AML-193 (cell line): ENCODE data around the gene KIF13A.
"Not testable (repeated sequence)": the region's sequence is repeated elsewhere in the genome, so short reads cannot be mapped to it uniquely, and the experiment has no call there.

Experiments used
- DNase-seq, 2 experiments: peaks; one replicate each; lab custom pipeline; 2025; lab: John Stamatoyannopoulos, UW

Gene KIF13A

DNA sequence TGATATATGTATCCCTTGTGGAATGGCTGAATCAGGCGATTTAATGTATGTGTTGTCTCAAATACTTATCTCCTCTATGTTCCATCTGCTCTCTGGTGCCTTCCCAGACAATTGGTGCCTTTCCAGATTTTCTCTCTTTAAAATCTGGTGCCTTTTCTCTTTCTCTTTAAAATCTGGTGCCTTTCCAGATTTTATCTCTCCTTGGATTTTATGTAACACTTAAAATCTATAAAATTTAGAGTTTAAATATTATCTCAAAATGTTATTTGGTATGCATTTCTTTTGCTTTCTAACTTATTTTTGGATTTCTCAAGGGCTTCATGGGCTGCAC lies 116.3 kb downstream of the KIF13A start:
- no peak for DNase-seq

DNA sequence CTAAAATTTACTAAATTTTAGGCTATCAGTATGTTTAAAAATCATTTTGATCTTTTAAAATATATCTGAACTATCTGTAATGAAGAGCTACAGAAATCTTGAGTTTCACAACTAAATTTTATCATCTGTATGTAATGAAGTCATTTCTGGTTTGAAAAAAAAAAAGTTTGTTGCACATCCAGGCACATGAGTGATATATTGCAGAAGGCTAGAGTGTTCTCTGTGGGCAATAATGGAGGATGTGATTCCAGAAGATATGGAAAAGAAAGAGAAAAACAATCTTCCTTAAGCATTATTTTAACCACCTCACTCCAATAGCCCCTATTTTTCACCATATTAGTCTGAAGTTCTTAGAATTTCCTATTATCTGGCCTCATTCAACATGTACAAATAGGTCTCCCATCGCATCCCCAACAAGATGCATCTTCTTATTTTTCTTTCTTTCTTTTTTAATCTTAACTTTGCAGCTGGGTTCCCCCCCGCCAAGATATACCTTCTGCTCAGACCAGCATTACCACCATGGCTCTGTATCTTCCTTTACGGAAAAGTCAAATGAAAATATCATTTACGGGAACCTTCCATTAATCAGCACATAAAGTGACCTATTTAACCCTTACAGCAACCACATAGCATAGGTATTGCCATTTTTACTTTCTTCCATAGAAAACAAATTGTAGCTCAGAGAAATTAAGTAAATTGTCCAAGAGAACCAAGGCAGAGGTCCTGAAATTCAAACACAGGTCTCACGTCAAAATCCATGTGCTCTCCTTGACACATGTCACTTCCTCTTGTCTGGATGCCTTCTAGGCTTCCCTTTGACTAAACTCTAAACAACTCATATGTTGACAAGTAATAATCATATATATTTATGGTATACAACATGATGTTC lies 116.9 kb downstream of the KIF13A start:
- no peak for DNase-seq

DNA sequence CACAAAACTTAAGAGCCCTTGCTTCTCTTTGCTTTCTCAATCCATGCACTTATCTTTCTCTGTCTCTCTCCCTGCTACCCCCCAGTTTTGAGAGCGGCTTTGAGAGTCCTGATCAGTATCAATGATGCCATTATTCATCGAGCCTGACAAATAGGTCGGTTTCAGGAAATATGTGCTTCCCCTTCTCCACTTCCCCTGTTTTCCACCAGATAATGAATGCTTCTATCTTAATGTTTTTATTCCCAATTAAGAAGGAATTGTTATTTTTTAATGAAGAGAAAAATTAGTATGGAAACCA lies 117.7 kb downstream of the KIF13A start:
- no peak for DNase-seq

DNA sequence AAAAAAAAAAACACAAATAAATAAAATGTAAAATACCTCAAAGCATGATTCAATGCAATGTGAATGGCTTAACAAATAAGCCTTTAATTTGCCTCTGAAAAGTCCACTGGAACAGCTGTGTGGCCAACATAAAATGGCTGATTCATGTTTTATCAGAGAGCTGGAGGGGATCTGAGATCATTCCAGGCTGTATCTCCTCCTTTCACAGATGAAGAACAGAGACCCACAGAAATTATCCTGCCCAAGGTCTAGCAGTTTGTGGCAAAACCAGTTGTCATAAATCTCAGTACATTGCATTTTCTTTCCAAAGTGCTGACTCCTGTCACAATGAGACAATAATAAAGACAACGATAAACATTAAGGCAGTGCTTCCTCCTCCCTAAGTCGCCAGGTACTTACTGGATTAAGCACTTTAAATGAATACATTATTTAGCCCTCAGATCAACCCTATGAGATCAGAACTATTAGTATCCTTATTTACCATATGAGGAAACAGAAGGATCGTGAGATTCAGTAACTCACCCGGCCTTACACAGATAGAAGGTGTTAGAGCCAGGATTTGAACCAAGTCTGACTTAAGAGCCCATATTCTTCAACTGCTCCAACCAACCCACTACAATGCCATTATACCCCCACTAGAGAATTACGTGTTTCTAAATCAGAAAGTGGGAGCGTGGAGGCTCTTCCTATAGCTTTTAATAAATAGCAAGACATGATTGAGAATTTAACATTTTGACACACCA lies 118.3 kb downstream of the KIF13A start:
- DNase-seq: no peak

DNA sequence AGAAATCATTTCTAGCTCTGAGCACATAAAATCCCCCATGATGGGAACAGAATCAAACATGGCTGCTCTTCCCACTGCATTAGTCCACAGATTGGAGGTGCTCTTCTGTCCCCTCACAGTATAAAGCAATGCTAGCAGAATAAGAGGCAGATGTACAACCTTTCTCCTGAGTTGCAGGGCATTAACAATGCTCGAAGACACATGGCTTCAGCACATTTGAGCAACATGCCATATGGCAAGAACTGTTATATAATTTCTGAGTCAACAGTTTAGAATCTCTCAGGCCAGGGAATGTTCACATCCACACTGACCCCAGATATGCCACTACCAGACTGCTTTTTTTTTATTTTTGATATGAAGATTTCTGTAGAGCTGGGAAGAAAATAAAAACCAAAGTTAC lies 119.6 kb downstream of the KIF13A start:
- DNase-seq: no peak

DNA sequence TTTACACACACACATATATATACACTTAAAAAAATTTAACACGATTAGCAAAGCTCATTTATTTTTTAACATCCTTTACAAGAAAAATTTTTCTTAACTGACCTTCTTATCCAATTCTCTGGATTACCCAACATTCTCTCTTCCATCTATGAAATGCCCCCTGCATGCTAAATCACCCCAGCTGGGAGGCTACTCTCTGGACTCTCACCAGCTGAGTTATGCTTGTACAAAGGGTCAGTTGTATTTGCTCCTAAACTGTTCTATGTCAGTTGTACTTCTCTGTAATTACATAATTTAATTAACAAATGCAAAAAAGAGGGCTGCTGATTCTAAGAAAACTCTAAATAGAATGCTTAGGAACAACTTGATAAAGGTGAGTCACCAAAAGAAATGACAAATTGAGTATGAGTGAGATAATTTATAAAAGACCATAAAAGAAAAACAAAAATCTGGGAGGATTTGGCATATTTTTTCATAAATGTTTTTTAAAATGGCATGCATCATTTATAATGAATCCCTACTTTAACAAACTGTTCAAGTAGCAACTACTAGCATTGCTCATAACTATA lies 120.5 kb downstream of the KIF13A start:
- DNase-seq: no peak

DNA sequence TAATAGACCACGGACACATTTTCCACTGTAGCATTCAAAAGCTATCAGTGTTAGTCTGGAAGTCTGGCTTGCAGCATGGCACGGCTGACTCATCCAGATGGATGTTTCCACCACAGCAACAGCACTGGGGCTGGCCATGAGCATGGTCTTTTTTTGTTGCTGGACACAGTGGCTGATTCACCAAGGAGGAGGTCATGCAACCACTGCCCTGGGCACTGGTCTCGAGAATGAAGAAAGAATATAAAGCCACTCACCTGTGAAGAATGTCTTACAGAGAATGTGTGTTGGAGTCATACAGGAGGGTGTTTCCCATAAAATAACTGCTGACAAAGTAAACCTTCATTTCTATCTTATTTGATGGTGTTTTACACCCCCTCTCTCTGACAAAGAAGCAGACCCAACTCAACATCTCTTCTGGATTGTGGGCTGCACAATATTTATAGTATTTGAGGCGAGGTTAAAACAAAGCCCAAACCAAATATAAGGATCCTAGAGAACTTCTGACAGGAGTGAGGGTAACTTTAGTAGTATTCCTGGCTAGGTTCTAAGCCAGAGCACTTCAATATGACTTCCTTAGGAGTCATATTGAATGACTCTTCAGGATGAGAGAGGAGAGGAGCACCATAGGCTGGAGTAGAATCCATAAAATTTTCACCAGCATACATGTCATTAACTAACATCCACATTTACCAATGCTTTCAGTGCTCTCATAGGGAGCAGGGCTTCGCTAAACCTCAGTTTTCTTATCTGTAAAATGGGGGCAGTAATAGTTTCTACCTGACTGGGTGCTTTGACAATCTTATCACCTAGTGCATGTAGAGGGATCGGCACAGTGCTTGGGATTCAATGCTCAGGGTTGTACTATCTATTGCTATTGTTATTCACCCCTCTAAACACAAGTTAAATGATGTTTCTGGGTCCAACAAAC lies 121.4 kb downstream of the KIF13A start:
- no peak for DNase-seq

DNA sequence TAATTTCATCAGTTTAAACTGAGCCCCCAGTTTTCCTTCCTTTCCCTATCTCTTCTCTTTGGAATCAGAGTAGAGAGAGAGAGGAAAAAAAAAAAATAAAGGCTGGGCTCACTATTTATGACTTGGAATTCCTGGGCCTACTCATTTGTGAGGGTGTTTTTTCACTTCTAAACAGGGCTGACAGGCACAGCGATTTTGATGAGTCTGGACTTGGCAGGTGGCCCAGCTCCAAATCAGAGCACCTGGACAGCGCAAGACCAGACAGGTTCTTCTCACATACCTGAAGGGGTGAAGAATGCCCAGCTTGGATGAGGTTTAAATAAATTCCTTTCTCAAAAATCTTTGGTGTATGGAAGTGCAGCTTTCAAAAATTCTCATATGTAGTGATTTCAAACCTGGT lies 122.2 kb downstream of the KIF13A start:
- no peak for DNase-seq

DNA sequence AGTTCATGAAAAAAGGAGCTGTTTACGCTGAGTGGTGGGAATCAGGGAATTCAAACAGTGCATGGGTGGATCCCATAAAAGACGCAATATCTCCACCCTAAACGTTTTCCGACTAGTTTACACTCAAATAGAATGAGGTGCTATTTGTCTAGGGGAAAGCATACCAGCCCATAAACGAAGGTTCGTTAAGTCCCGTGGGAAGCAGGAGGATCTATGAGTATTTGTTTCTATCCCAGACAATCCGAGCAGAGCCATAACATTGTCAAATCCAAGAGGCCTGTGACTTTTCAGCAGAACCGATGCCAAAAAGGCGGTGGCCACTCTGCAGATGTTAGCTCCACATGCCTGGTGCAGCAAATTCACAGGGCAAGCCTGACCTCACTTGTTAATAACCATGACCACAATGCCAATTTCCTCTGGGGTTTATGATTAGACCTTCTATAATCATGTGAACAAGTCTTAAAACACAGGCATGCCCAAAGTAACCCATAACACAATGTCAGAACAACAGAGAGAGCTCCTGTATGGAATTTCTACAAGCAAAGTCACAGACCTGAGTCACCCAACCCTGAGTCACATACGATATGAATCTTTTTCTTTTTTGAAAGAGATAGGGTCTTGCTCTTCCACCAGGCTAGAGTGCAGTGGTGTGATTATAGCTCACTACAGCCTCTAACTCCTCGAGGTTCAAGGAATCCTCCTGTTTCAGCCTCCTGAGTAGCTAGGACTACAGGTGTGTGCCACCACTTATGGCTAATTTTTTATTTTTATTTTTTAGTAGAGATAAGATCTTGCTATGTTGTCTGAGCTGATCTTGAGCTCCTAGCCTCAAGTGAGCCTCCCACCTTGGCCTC lies 123.3 kb downstream of the KIF13A start:
- DNase-seq: no peak

DNA sequence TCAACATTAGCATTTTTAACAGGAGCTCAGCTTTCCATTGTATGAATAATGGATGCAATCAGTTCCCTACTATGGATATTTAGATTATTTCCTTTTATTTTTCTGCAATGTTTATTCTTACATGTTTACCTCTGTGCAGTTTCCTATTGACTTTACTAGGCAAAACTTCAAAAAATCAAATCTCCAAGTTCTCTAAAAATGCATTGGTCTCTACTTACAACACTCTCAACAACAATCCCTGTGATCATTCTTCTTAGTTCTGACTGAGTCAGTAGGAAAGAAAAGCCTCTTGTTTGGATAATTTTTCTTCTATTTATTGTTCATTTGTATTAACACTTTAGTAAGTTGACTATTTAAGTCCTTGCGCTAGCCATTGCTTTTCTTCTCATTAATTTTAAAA lies 126.1 kb downstream of the KIF13A start:
- no peak for DNase-seq

DNA sequence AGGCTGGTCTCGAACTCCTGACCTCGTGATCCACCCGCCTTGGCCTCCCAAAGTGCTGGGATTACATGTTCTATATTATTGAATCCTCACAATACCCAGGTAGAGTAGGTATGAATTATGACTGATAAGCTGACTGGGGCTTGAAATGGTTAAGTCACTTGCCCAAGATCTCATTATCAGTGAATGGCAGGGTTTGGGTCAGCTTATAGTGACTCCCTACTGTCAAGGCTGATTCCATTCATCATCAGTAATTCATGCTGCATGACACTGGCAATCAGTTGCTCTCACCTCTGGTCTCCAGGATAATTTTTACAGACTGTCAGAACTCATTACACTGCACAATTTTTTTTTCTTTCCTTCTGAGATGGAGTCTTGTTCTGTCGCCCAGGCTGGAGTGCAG lies 127.6 kb downstream of the KIF13A start:
- DNase-seq: no peak

DNA sequence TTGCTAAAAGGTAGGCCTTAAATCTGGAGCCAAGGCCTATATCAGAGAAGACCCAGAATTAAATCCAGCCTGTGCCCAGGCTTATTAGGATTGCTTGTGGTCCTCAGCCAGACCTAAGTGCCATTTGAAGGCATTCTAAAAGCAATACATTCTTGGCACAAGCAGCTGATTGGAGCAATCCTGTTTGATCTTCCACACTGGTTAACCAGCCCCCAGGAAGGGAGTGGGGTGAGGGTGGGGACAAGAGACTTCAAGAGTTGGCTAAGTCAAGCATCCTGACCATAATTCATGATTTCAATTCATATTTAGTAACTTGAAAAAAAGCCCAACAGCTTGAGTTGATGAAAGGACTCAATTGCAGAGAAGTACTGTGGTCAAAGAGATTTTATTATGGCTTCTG lies 128.9 kb downstream of the KIF13A start:
- DNase-seq: no peak

DNA sequence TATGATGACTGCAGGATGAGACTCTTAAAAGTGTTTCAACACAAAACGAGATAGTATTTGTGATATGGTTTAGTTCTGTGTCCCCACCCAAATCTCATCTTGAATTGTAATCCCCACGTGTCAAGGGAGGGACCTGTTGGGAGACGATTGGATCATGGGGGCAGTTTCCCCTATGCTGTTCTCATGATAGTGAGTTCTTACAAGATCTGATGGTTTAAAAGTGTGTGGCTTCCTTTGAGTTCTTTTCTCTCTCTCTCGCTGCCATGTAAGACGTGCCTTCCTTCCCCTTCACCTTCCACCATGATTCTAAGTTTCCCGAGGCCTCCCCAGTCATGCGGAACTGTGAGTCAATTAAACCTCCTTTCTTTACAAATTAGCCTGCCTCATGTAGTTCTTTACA lies 130.2 kb downstream of the KIF13A start:
- not testable (repeated sequence) for DNase-seq

DNA sequence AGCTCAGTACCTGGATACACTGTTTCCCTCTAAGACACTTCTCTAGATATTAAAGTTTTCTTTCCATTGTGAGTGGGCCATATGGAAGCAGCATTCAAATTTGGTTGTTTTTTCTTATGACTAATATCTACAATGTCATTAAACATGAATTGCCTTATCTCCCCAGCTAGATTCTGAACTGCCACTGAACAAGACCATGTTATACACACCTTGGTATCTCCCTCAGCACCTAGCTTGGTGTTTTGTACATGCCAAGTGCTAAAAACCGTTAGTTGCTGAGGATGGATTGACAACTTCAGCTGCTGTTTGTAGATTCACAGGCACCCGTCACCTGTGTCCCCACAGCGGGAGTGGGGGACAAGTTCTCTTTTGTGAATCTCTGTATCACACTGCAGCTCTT lies 131.1 kb downstream of the KIF13A start:
- no peak for DNase-seq

DNA sequence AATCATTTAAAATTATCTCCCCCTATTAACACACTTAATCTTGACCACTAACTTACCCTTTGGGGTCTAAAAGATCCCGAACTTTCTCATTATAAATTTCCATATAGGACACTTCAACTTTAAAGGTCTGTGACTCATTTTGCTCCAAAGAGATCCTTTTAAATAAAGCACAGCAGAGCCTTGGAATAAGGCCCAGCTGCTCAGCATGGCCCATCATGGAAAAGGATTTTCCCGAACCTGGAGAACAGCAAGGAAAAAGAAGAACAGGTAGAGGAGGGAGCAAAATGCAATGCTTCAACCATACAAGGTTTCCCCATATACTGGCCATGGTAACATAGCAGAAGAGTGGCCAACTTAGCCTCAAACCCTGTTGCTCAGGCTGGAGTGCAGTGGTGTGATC lies 132.1 kb downstream of the KIF13A start:
- DNase-seq: no peak

DNA sequence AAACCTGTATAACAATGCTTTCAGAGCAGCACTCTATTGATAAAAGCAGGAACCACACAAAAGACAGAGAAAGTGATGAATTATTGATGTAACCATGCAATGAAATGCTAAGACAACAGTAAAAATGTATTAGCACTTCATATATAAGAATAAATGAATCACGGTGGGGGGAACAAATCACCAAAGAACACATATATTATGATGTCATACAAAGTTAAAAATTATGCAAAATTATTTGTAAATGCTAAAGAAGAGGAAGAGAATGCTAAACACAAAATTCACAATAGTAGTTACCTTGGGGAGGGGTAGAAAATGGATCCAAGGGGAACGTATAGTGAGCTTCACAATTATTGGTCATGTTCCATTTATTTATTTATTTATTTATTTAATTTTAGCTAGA lies 133.9 kb downstream of the KIF13A start:
- DNase-seq: no peak

DNA sequence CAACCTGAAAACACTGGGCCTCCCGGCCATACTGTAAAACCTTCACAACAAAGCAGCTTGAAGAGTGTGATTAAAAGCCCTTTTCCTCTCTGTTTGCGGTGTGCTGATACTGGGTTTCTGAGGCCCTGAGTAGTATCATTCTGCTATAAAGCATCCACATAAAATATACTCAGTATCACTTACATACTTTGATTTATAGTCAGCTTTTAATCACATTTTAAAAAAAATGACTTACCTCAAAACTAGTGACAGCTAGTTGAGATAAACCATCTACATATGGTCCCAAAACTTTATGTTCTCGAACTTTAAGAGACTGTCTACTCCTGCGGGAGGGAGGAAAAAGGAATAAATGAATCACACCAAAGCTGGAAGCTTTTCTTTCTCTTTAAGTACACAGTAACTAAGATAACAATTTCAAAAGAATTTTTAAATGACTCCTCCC lies 135.7 kb downstream of the KIF13A start:
- DNase-seq: no peak

DNA sequence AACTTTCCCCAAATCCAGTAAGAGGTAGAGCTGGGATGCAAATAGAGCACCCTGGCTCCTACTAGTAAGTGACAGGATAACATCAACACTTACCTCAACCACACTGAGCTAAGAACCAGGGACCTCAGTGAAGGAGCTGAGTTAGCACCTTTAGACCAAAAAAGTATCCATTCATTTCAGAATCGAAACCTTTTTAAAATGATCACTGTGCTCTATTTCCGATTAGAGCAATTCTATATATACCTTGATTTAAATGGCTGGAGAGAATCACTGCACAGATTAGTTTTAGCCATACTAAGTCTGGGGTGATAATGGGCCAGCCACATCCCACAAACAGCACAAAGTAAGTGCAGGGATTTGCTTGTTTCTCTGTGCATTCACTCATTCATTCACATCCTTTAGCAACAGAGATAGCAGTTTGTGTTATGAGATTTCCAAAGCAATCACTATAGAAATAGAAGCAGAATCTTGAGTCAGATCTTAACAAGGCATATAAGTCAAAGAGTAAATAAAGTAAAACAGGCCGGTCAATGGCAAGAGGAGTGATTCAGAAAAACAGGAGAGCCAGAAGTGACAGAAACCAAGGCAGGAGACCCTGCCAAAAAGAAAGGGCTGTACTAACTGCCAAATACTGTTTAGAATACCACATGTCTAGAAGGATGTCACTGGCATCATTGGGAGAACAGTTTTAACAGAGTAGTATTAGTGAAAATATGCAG lies 136.3 kb downstream of the KIF13A start:
- no peak for DNase-seq

DNA sequence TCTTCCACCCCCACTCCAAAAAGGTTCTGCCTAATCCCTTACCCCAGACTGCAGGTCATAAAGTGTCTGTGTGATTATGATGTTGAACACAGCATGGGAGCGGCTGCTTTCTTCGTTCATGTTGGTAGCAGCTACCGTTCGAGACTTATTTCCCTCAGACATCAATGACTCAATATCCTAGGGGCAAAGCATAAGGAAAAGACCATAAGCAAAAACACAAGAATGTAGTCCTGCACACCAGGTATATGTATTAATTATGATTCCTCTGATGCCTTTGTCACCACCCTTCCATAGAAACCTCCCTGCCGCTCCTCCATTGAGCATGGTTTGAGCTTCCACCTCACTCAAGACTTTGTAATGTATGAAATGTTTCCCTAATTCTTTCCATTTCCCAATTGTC lies 137.2 kb downstream of the KIF13A start:
- no peak for DNase-seq

DNA sequence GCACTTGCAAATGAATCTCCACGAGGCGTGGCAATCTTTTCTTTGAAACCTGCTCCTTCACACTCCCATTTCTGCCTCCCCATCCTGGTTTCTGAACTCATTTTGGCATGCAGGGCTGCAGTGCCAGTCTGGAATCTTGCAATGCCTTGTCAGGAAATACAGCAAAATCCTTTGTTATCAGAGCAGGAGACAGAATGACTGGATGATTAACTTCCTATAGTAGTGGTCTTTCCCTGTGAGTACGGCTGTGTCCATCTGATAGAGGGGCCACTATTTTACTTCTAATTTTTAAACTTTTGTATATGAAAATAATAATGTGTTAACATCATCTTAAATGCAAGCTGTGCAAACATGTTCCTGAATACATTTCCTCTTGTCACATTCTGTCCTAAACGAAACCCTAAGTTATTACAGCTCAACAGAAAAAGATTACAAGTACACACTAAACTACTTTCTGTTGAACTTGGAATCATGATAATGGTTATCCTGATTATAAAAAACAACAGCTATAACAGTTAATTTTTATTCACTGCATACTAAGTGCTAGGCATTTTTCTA lies 140.2 kb downstream of the KIF13A start:
- no peak for DNase-seq
